K562 (cell line): ENCODE results near the gene TCEAL8. TPM values are rescaled to one million over a fixed set of nuclear protein-coding genes. Genes with fewer than 3 reads are reported as not detected.
A peak's percentile ranks its signal among the peaks of the same experiment; 100 is the strongest.

Experiments
- CCNT2 ChIP-seq: IDR thresholded peaks from 2 replicates; pipeline ENCODE4 v1.6.1; 2011; ENCODE audit warnings: borderline replicate concordance, low read depth, mild to moderate bottlenecking, moderate library complexity, mixed read lengths, low read length; ENCODE audit not compliant: insufficient read length; ENCODE audit errors: extremely low read depth
- ETV6 ChIP-seq, 3 experiments: fragments of 150-350 bp in 1 of 3; sonication (generic) in 1 of 3; formaldehyde crosslinking in 1 of 3; IDR thresholded peaks; 2 replicates each; pipeline versions ENCODE4 v1.6.1 to v1.8.0; 2014 to 2022; ENCODE audit warnings: borderline replicate concordance in 2 of 3, low read depth in 2 of 3, antibody characterized with exemption in 1 of 3, low read length in 1 of 3, mild to moderate bottlenecking in 1 of 3, missing genetic modification reagents in 1 of 3
- GATAD2B ChIP-seq: fragments of 450-650 bp; IDR thresholded peaks from 2 replicates; pipeline ENCODE4 v1.6.1; 2017; ENCODE audit warnings: mild to moderate bottlenecking, borderline replicate concordance
- HNRNPLL ChIP-seq: fragments of 200-400 bp; formaldehyde crosslinking; IDR thresholded peaks from 2 replicates; pipeline ENCODE4 v1.6.1; 2017; ENCODE audit warnings: low read length, low read depth, mild to moderate bottlenecking; ENCODE audit not compliant: poor library complexity, severe bottlenecking
- JUND ChIP-seq, 2 experiments: IDR thresholded peaks; 2 replicates in 1 of 2; 3 replicates in 1 of 2; pipeline ENCODE4 v1.6.1; 2011; ENCODE audit warnings: borderline replicate concordance in 2 of 2, low read depth in 2 of 2, low read length in 2 of 2, improper control_type of control experiment in 1 of 2, missing biosample characterization in 1 of 2, missing genetic modification characterization in 1 of 2, missing genetic modification reagents in 1 of 2
- NEUROD1 ChIP-seq: fragments of 150-350 bp; IDR thresholded peaks from 2 replicates; pipeline ENCODE4 v1.6.1; 2014; ENCODE audit warnings: borderline replicate concordance, low read length, low read depth; ENCODE audit not compliant: partially characterized antibody
- TCFL5 ChIP-seq: fragments of 250-450 bp; sonication (Bioruptor Pico); conservative IDR thresholded peaks from 2 replicates; pipeline ENCODE4 v1.6.1; 2021; ENCODE audit warnings: mild to moderate bottlenecking, moderate library complexity, matching md5 sums
- TEAD1 ChIP-seq, 2 experiments: fragments of 450-650 bp in 1 of 2; sonication (generic) in 1 of 2; formaldehyde crosslinking; IDR thresholded peaks; 2 replicates each; pipeline versions ENCODE4 v1.4.0 to v1.8.0; 2020 to 2022; ENCODE audit warnings: mild to moderate bottlenecking in 2 of 2, missing genetic modification reagents in 1 of 2
- ZNF561 ChIP-seq: fragments of 450-650 bp; formaldehyde crosslinking; conservative IDR thresholded peaks from 2 replicates; pipeline ENCODE4 v1.4.0; 2020; ENCODE audit warnings: mild to moderate bottlenecking, moderate library complexity
- polyA plus RNA-seq, 8 experiments: library from polyadenylated mRNA; depleted of rRNA in 4 of 8; stranded (reverse) in 5 of 8; unstranded in 3 of 8; fragments of >200 nt; fragmentation: Nextera tagmentation in 2 of 8; fragmentation: Illumina TruSeq in 1 of 8; extraction: Ambion mirVana in 2 of 8; extraction: Trizol in 1 of 8; gene quantifications; 2 replicates each; pipeline versions ENCODE4 v1.2.1 to v1.2.3, GENCODE V29; 2011 to 2014; ENCODE audit warnings: inconsistent platforms in 1 of 8, missing spikeins in 1 of 8
- total RNA-seq, 7 experiments: library from RNA; depleted of rRNA in 6 of 7; stranded (reverse); fragments of >200 nt in 6 of 7; fragmentation: Illumina TruSeq in 2 of 7; extraction: Trizol in 2 of 7; gene quantifications; 2 replicates each; pipeline versions ENCODE4 v1.2.1 to v1.2.3, GENCODE V29; 2011 to 2021; ENCODE audit warnings: low replicate concordance in 1 of 7
- TF ChIP-seq, protein P1 (sequence below): fragments of 450-650 bp; formaldehyde crosslinking; IDR thresholded peaks from 2 replicates; pipeline ENCODE4 v1.4.0; 2020; ENCODE audit warnings: mild to moderate bottlenecking, mixed read lengths
- TF ChIP-seq, protein P2 (sequence below): sonication (generic); formaldehyde crosslinking; IDR thresholded peaks from 2 replicates; pipeline ENCODE4 v1.8.1; 2023; ENCODE audit warnings: mild to moderate bottlenecking, missing genetic modification reagents
- TF ChIP-seq, protein P3 (sequence below): fragments of 250-450 bp; sonication (Bioruptor Pico); IDR thresholded peaks from 2 replicates; pipeline ENCODE4 v1.4.0; 2020
- TF ChIP-seq, protein P4 (sequence below): fragments of 250-450 bp; sonication (Bioruptor Pico); IDR thresholded peaks from 2 replicates; pipeline ENCODE4 v1.9.0; 2021; ENCODE audit warnings: mild to moderate bottlenecking, inconsistent platforms

The TCEAL8 gene
- total and polyA plus RNA-seq, 9 of the 15 experiments (the other 6 are each of a cell fraction or from before 2014, with no cell fraction given): 49.0 to 178 (median 101) TPM

DNA sequence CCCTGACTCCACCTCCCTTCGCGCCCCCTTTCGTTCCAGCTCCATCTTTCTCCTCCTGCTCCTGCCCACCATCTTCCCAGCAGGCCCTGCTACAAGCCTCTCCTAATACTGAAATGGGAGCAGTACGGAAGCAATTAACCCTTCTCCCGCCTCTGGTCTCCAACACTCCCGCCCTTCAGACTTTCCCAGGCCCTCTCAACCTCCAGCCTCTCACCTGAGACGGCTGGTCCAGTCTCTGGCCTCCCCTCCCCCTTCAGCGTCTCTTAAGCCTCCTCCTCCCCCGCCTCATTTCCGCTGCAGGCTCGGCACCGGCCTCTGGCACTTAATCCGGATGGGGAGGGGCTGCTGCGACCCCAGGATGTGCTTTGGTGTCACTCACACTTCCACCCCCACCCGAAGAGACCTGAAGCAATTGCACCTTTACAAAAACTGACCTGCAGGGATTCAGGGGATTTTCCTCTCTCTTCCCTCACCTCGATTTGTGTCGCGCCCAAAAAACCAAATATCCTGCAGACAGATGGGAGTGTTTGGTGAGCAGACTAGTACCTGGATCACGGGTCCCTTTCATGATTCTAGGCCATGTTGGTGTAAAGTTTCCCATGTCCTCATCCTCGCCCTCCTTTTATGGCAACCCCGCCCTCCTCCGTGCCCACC is 657 bp downstream of the TCEAL8 start (continued):
- TF ChIP-seq, protein P1, sequence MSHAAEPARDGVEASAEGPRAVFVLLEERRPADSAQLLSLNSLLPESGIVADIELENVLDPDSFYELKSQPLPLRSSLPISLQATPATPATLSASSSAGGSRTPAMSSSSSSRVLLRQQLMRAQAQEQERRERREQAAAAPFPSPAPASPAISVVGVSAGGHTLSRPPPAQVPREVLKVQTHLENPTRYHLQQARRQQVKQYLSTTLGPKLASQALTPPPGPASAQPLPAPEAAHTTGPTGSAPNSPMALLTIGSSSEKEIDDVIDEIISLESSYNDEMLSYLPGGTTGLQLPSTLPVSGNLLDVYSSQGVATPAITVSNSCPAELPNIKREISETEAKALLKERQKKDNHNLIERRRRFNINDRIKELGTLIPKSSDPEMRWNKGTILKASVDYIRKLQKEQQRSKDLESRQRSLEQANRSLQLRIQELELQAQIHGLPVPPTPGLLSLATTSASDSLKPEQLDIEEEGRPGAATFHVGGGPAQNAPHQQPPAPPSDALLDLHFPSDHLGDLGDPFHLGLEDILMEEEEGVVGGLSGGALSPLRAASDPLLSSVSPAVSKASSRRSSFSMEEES (CRISPR knock-in tag): no peak
- TF ChIP-seq, protein P2, sequence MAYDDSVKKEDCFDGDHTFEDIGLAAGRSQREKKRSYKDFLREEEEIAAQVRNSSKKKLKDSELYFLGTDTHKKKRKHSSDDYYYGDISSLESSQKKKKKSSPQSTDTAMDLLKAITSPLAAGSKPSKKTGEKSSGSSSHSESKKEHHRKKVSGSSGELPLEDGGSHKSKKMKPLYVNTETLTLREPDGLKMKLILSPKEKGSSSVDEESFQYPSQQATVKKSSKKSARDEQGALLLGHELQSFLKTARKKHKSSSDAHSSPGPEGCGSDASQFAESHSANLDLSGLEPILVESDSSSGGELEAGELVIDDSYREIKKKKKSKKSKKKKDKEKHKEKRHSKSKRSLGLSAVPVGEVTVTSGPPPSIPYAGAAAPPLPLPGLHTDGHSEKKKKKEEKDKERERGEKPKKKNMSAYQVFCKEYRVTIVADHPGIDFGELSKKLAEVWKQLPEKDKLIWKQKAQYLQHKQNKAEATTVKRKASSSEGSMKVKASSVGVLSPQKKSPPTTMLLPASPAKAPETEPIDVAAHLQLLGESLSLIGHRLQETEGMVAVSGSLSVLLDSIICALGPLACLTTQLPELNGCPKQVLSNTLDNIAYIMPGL (CRISPR knock-in tag): no peak
- TF ChIP-seq TCFL5 (CRISPR knock-in tag): no peak
- TF ChIP-seq HNRNPLL: no peak
- TF ChIP-seq, protein P3, sequence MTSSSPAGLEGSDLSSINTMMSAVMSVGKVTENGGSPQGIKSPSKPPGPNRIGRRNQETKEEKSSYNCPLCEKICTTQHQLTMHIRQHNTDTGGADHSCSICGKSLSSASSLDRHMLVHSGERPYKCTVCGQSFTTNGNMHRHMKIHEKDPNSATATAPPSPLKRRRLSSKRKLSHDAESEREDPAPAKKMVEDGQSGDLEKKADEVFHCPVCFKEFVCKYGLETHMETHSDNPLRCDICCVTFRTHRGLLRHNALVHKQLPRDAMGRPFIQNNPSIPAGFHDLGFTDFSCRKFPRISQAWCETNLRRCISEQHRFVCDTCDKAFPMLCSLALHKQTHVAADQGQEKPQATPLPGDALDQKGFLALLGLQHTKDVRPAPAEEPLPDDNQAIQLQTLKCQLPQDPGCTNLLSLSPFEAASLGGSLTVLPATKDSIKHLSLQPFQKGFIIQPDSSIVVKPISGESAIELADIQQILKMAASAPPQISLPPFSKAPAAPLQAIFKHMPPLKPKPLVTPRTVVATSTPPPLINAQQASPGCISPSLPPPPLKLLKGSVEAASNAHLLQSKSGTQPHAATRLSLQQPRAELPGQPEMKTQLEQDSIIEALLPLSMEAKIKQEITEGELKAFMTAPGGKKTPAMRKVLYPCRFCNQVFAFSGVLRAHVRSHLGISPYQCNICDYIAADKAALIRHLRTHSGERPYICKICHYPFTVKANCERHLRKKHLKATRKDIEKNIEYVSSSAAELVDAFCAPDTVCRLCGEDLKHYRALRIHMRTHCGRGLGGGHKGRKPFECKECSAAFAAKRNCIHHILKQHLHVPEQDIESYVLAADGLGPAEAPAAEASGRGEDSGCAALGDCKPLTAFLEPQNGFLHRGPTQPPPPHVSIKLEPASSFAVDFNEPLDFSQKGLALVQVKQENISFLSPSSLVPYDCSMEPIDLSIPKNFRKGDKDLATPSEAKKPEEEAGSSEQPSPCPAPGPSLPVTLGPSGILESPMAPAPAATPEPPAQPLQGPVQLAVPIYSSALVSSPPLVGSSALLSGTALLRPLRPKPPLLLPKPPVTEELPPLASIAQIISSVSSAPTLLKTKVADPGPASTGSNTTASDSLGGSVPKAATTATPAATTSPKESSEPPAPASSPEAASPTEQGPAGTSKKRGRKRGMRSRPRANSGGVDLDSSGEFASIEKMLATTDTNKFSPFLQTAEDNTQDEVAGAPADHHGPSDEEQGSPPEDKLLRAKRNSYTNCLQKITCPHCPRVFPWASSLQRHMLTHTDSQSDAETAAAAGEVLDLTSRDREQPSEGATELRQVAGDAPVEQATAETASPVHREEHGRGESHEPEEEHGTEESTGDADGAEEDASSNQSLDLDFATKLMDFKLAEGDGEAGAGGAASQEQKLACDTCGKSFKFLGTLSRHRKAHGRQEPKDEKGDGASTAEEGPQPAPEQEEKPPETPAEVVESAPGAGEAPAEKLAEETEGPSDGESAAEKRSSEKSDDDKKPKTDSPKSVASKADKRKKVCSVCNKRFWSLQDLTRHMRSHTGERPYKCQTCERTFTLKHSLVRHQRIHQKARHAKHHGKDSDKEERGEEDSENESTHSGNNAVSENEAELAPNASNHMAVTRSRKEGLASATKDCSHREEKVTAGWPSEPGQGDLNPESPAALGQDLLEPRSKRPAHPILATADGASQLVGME (CRISPR knock-in tag): no peak
- TF ChIP-seq ZNF561 (CRISPR knock-in tag): no peak
- TF ChIP-seq, protein P4, sequence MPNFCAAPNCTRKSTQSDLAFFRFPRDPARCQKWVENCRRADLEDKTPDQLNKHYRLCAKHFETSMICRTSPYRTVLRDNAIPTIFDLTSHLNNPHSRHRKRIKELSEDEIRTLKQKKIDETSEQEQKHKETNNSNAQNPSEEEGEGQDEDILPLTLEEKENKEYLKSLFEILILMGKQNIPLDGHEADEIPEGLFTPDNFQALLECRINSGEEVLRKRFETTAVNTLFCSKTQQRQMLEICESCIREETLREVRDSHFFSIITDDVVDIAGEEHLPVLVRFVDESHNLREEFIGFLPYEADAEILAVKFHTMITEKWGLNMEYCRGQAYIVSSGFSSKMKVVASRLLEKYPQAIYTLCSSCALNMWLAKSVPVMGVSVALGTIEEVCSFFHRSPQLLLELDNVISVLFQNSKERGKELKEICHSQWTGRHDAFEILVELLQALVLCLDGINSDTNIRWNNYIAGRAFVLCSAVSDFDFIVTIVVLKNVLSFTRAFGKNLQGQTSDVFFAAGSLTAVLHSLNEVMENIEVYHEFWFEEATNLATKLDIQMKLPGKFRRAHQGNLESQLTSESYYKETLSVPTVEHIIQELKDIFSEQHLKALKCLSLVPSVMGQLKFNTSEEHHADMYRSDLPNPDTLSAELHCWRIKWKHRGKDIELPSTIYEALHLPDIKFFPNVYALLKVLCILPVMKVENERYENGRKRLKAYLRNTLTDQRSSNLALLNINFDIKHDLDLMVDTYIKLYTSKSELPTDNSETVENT (CRISPR knock-in tag): no peak
- TF ChIP-seq ETV6 (IDR thresholded peaks at IDR 0.05; ENCODE audit: borderline replicate concordance in 1 of 2, low read depth in 2 of 2, low read length in 1 of 2): no peak
- TF ChIP-seq ETV6 (CRISPR knock-in tag; IDR thresholded peaks at IDR 0.05; ENCODE audit: borderline replicate concordance): no peak
- no peak for TF ChIP-seq JUND (IDR thresholded peaks at IDR 0.05; ENCODE audit: borderline replicate concordance, low read depth, low read length)
- TF ChIP-seq JUND (tag; IDR thresholded peaks at IDR 0.05; ENCODE audit: borderline replicate concordance, low read depth, low read length): no peak
- TF ChIP-seq TEAD1 (CRISPR knock-in tag; IDR thresholded peaks at IDR 0.05): no peak
- TF ChIP-seq CCNT2: peak; percentile 20
- TF ChIP-seq NEUROD1: no peak
- TF ChIP-seq GATAD2B: no peak
